ENCODE data around the gene RNF213.

The RNF213 gene

GRCh38 chr17:80425835-80426426, 165.3 kb downstream of the RNF213 start:
- no peak for DNase-seq

- DNase-seq, result peak; percentile 7
These were observed 166.1 kb downstream of the RNF213 start for GRCh38 chr17:80426671-80427326.

GRCh38 chr17:80427366-80428282, 167.0 kb downstream of the RNF213 start:
- DNase-seq, result no peak

GRCh38 chr17:80428363-80428762, 167.7 kb downstream of the RNF213 start:
- no peak for DNase-seq

- DNase-seq, result no peak
These were observed 168.1 kb downstream of the RNF213 start for GRCh38 chr17:80428796-80429195.

- no peak for DNase-seq
These were observed 169.0 kb downstream of the RNF213 start for GRCh38 chr17:80429356-80430275.

GRCh38 chr17:80430446-80431245, 170.0 kb downstream of the RNF213 start:
- DNase-seq, result no peak

- no peak for DNase-seq
These were observed 170.9 kb downstream of the RNF213 start for GRCh38 chr17:80431246-80432195.

- no peak for DNase-seq
These were observed 171.8 kb downstream of the RNF213 start for GRCh38 chr17:80432350-80432955.

GRCh38 chr17:80432961-80433550, 172.4 kb downstream of the RNF213 start:
- DNase-seq, result no peak

GRCh38 chr17:80433916-80434666, 173.4 kb downstream of the RNF213 start:
- DNase-seq, result no peak

GRCh38 chr17:80437532-80437931, 176.9 kb downstream of the RNF213 start:
- no peak for DNase-seq

GRCh38 chr17:80438806-80439205, 178.2 kb downstream of the RNF213 start:
- DNase-seq, result no peak

- no peak for DNase-seq
These were observed 178.8 kb downstream of the RNF213 start for GRCh38 chr17:80439499-80439898.

GRCh38 chr17:80441133-80441578, 180.5 kb downstream of the RNF213 start:
- no peak for DNase-seq

- no peak for DNase-seq
These were observed 181.1 kb downstream of the RNF213 start for GRCh38 chr17:80441598-80442322.

- DNase-seq, result no peak
These were observed 181.6 kb downstream of the RNF213 start for GRCh38 chr17:80442323-80442659.

- DNase-seq, result no peak
These were observed 182.1 kb downstream of the RNF213 start for GRCh38 chr17:80442764-80443163.
